GM19397 (cell line): Measurements from ENCODE around the gene YAF2.
"Not testable (repeated sequence)": the region's sequence is repeated elsewhere in the genome, so short reads cannot be mapped to it uniquely, and the experiment has no call there.

Source experiments
- ATAC-seq: cut with Tn5 transposase; IDR thresholded peaks from one replicate; pipeline ENCODE4 v1.9.1; 2021; ENCODE audit warnings: mild to moderate bottlenecking, moderate library complexity; ENCODE audit not compliant: unreplicated experiment

YAF2 gene

GRCh38 chr12:42199007-42199406 is 39.0 kb downstream of the YAF2 start:
- ATAC-seq: no peak

GRCh38 chr12:42196723-42197603 is 41.1 kb downstream of the YAF2 start:
- no peak for ATAC-seq

- ATAC-seq: no peak
Measured at GRCh38 chr12:42192686-42193085, 45.4 kb downstream of the YAF2 start.

- ATAC-seq: no peak
Measured at GRCh38 chr12:42192258-42192657, 45.8 kb downstream of the YAF2 start.

GRCh38 chr12:42190376-42190775 is 47.7 kb downstream of the YAF2 start:
- no peak for ATAC-seq

- ATAC-seq: not testable (repeated sequence)
Measured at GRCh38 chr12:42188275-42188674, 49.8 kb downstream of the YAF2 start.

- no peak for ATAC-seq
Measured at GRCh38 chr12:42187799-42188198, 50.2 kb downstream of the YAF2 start.

- ATAC-seq: no peak
Measured at GRCh38 chr12:42186793-42187192, 51.3 kb downstream of the YAF2 start.

- ATAC-seq: no peak
Measured at GRCh38 chr12:42182394-42182793, 55.7 kb downstream of the YAF2 start.

GRCh38 chr12:42180990-42181596 is 57.0 kb downstream of the YAF2 start:
- no peak for ATAC-seq

GRCh38 chr12:42178101-42178500 is 59.9 kb downstream of the YAF2 start:
- ATAC-seq: no peak

- ATAC-seq: no peak
Measured at GRCh38 chr12:42174978-42175377, 63.1 kb downstream of the YAF2 start.

- ATAC-seq: no peak
Measured at GRCh38 chr12:42173961-42174521, 64.0 kb downstream of the YAF2 start.

GRCh38 chr12:42172441-42173210 is 65.4 kb downstream of the YAF2 start:
- ATAC-seq: no peak

- no peak for ATAC-seq
Measured at GRCh38 chr12:42167711-42168110, 70.3 kb downstream of the YAF2 start.

GRCh38 chr12:42166501-42166900 is 71.5 kb downstream of the YAF2 start:
- ATAC-seq: no peak

GRCh38 chr12:42163913-42164312 is 74.1 kb downstream of the YAF2 start:
- ATAC-seq: no peak

- no peak for ATAC-seq
Measured at GRCh38 chr12:42162965-42163364, 75.1 kb downstream of the YAF2 start.

GRCh38 chr12:42162193-42162592 is 75.9 kb downstream of the YAF2 start:
- ATAC-seq: no peak

GRCh38 chr12:42161529-42161928 is 76.5 kb downstream of the YAF2 start:
- ATAC-seq: no peak

- no peak for ATAC-seq
Measured at GRCh38 chr12:42156232-42156631, 81.8 kb downstream of the YAF2 start.
